Osteoblast (primary cell): ENCODE measurements around the gene STRIT1. TPM values are rescaled to one million over a fixed set of nuclear protein-coding genes. Genes with fewer than 3 reads are reported as not detected.

Experiments
- DNase-seq: peaks from one replicate; pipeline ENCODE4 v3.0.0; 2011; ENCODE audit warnings: low spot score, mixed read lengths; ENCODE audit not compliant: insufficient read length; ENCODE audit errors: missing footprints
- H2AFZ ChIP-seq: 2 replicates; pipeline ENCODE4 v1.6.0; 2011; ENCODE audit warnings: mild to moderate bottlenecking, low read length
- H3K27ac ChIP-seq: 2 replicates; pipeline ENCODE4 v1.5.1; 2011; ENCODE audit warnings: mild to moderate bottlenecking, low read depth, low read length, moderate library complexity
- H3K27me3 ChIP-seq: 2 replicates; pipeline ENCODE4 v1.6.0; 2012; ENCODE audit warnings: mild to moderate bottlenecking, control low read depth, inconsistent platforms, low read length, moderate library complexity; ENCODE audit not compliant: insufficient read depth
- H3K36me3 ChIP-seq: 2 replicates; pipeline ENCODE4 v1.5.1; 2011; ENCODE audit warnings: mild to moderate bottlenecking, low read length, control low read depth, moderate library complexity; ENCODE audit not compliant: insufficient read depth
- H3K4me1 ChIP-seq: 2 replicates; pipeline ENCODE4 v1.5.1; 2011; ENCODE audit warnings: mild to moderate bottlenecking, low read length, control low read depth, moderate library complexity; ENCODE audit not compliant: insufficient read depth
- H3K4me2 ChIP-seq: 2 replicates; pipeline ENCODE4 v1.6.0; 2011; ENCODE audit warnings: mild to moderate bottlenecking, low read length; ENCODE audit not compliant: insufficient read depth
- H3K4me3 ChIP-seq: fragments of 200-600 bp; sonication (generic); 3 replicates; pipeline ENCODE4 v1.5.1; 2012; ENCODE audit warnings: mild to moderate bottlenecking, low read length, inconsistent platforms; ENCODE audit not compliant: insufficient read depth
- H3K79me2 ChIP-seq: 2 replicates; pipeline ENCODE4 v1.6.0; 2012; ENCODE audit warnings: mild to moderate bottlenecking, low read length, control low read depth, inconsistent platforms; ENCODE audit not compliant: insufficient read depth
- H3K9me3 ChIP-seq: 2 replicates; pipeline ENCODE4 v1.5.1; 2011; ENCODE audit warnings: low read depth, low read length, control low read depth
- H4K20me1 ChIP-seq: 2 replicates; pipeline ENCODE4 v1.6.0; 2012; ENCODE audit warnings: mild to moderate bottlenecking, low read length, control low read depth; ENCODE audit not compliant: insufficient read depth
- total RNA-seq: library from RNA; depleted of rRNA; stranded (reverse); fragments of >200 nt; gene quantifications from 2 replicates; pipeline ENCODE4 v1.2.3, GENCODE V29; 2012
- TF ChIP-seq, protein P1 (sequence below): IDR thresholded peaks from 2 replicates; pipeline ENCODE4 v1.5.1; 2011; ENCODE audit warnings: mild to moderate bottlenecking, low read depth, low read length, moderate library complexity; ENCODE audit errors: extremely low read depth

The STRIT1 gene
- total RNA-seq, 1 donor = not detected

- Histone ChIP-seq H2AFZ (no peak overlapping the region), H3K4me2 (no peak overlapping the region), H3K27me3 (no peaks in the 10 kb centered on the region), H3K4me1 (no peaks in the 10 kb centered on the region), H4K20me1 (no peaks in the 10 kb centered on the region), H3K36me3 (no peaks in the 10 kb centered on the region), H3K79me2 (no peaks in the 10 kb centered on the region), H3K27ac (no peak overlapping the region), H3K4me3 (no peak overlapping the region), H3K9me3 (no peaks in the 10 kb centered on the region)
- TF ChIP-seq, protein P1, sequence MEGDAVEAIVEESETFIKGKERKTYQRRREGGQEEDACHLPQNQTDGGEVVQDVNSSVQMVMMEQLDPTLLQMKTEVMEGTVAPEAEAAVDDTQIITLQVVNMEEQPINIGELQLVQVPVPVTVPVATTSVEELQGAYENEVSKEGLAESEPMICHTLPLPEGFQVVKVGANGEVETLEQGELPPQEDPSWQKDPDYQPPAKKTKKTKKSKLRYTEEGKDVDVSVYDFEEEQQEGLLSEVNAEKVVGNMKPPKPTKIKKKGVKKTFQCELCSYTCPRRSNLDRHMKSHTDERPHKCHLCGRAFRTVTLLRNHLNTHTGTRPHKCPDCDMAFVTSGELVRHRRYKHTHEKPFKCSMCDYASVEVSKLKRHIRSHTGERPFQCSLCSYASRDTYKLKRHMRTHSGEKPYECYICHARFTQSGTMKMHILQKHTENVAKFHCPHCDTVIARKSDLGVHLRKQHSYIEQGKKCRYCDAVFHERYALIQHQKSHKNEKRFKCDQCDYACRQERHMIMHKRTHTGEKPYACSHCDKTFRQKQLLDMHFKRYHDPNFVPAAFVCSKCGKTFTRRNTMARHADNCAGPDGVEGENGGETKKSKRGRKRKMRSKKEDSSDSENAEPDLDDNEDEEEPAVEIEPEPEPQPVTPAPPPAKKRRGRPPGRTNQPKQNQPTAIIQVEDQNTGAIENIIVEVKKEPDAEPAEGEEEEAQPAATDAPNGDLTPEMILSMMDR = no peak
- DNase-seq = no peak
Observed at GRCh38 chr3:155321418-155321817, 27.9 kb upstream of the STRIT1 start.

- no peak for DNase-seq
- H3K4me3 ChIP-seq = no peak overlapping the region
- TF ChIP-seq, protein P1 = no peak
- H3K36me3 ChIP-seq = no peaks in the 10 kb centered on the region
- no peaks in the 10 kb centered on the region for H3K27me3 ChIP-seq
- H3K79me2 ChIP-seq = no peaks in the 10 kb centered on the region
- no peaks in the 10 kb centered on the region for H3K9me3 ChIP-seq
- no peak overlapping the region for H2AFZ ChIP-seq
- H3K4me2 ChIP-seq = no peak overlapping the region
- H3K27ac ChIP-seq = no peak overlapping the region
- H4K20me1 ChIP-seq = no peaks in the 10 kb centered on the region
- no peaks in the 10 kb centered on the region for H3K4me1 ChIP-seq
Observed at GRCh38 chr3:155320934-155321333, 27.5 kb upstream of the STRIT1 start.

- no peak overlapping the region for H3K4me3 ChIP-seq
- H3K79me2 ChIP-seq = no peaks in the 10 kb centered on the region
- no peaks in the 10 kb centered on the region for H3K36me3 ChIP-seq
- no peak overlapping the region for H2AFZ ChIP-seq
- DNase-seq = no peak
- no peaks in the 10 kb centered on the region for H3K4me1 ChIP-seq
- H4K20me1 ChIP-seq = no peaks in the 10 kb centered on the region
- no peak overlapping the region for H3K27ac ChIP-seq
- H3K9me3 ChIP-seq = no peaks in the 10 kb centered on the region
- H3K27me3 ChIP-seq = no peaks in the 10 kb centered on the region
- H3K4me2 ChIP-seq = no peak overlapping the region
- TF ChIP-seq, protein P1 = no peak
Observed at GRCh38 chr3:155318740-155319139, 25.3 kb upstream of the STRIT1 start.

- Histone ChIP-seq H2AFZ (no peak overlapping the region), H3K27ac (no peak overlapping the region), H3K79me2 (no peaks in the 10 kb centered on the region), H3K4me2 (no peak overlapping the region), H3K4me3 (no peak overlapping the region), H3K4me1 (no peaks in the 10 kb centered on the region), H3K36me3 (no peaks in the 10 kb centered on the region), H3K27me3 (no peaks in the 10 kb centered on the region), H4K20me1 (no peaks in the 10 kb centered on the region), H3K9me3 (no peaks in the 10 kb centered on the region)
- TF ChIP-seq, protein P1 = no peak
- no peak for DNase-seq
Observed at GRCh38 chr3:155317211-155317610, 23.7 kb upstream of the STRIT1 start.
